H1 (cell line): ENCODE measurements around the gene CITED4. TPM values are rescaled to one million over a fixed set of nuclear protein-coding genes. Genes with fewer than 3 reads are reported as not detected.

Experiments
- CTCF ChIA-PET: fragments of 300-600 bp; sonication (Branson Sonifier 250); formaldehyde crosslinking; loops from one replicate; lab custom pipeline; 2021; ENCODE audit not compliant: partially characterized antibody; lab: Charles Lee
- POLR2A ChIA-PET: fragments of 300-600 bp; sonication (Branson Sonifier 250); formaldehyde crosslinking; loops from one replicate; lab custom pipeline; 2021; ENCODE audit warnings: inconsistent platforms; ENCODE audit not compliant: partially characterized antibody; lab: Charles Lee
- DNase-seq, 2 experiments: peaks; one replicate each; pipeline versions ENCODE4 v3.0.0 to v3.0.0-alpha.2; 2010 to 2022; ENCODE audit warnings: low spot score in 2 of 2, low read depth in 1 of 2, mixed read lengths in 1 of 2
- FAIRE-seq: peaks from 2 replicates; lab custom pipeline; 2011; peaks lifted over from hg19 to GRCh38; lab: Jason Lieb, UNC
- H2AFZ ChIP-seq: 2 replicates; pipeline ENCODE4 v1.8.1; 2012; ENCODE audit warnings: low read length, inconsistent platforms
- H2AK5ac ChIP-seq: 2 replicates; pipeline ENCODE4 v1.6.1; 2013; ENCODE audit warnings: low read depth, low read length
- H2BK120ac ChIP-seq: replicated peaks from 2 replicates; pipeline ENCODE3; 2013; ENCODE audit warnings: low read depth, low read length, inconsistent platforms
- H2BK12ac ChIP-seq: 2 replicates; pipeline ENCODE4 v1.6.1; 2013; ENCODE audit warnings: low read depth, low read length
- H2BK15ac ChIP-seq: 2 replicates; pipeline ENCODE4 v1.6.1; 2013; ENCODE audit warnings: low read length
- H2BK20ac ChIP-seq: 2 replicates; pipeline ENCODE4 v1.6.1; 2013; ENCODE audit warnings: low read length
- H2BK5ac ChIP-seq: 2 replicates; pipeline ENCODE4 v1.6.1; 2013; ENCODE audit warnings: low read depth, low read length
- H3K14ac ChIP-seq: 2 replicates; pipeline ENCODE4 v1.6.1; 2013; ENCODE audit warnings: inconsistent platforms; ENCODE audit not compliant: insufficient read length
- H3K18ac ChIP-seq: 2 replicates; pipeline ENCODE4 v1.6.1; 2013; ENCODE audit warnings: low read length; ENCODE audit errors: extremely low read depth
- H3K23ac ChIP-seq: 2 replicates; pipeline ENCODE4 v1.6.1; 2013; ENCODE audit warnings: inconsistent platforms; ENCODE audit not compliant: insufficient read length
- H3K23me2 ChIP-seq: 2 replicates; pipeline ENCODE4 v1.6.1; 2013; ENCODE audit warnings: low read depth, low read length
- H3K27ac ChIP-seq: 2 replicates; pipeline ENCODE4 v1.6.1; 2011; ENCODE audit warnings: low read depth, low read length, inconsistent platforms
- H3K27me3 ChIP-seq, 4 experiments: replicated peaks in 1 of 4; 1 replicate in 1 of 4; 2 replicates in 3 of 4; pipeline versions ENCODE4 v1.6.1 to v1.8.1; 2011 to 2013; ENCODE audit warnings: low read length in 3 of 4, mild to moderate bottlenecking in 3 of 4, inconsistent platforms in 2 of 4, mixed read lengths in 2 of 4, moderate library complexity in 1 of 4; ENCODE audit not compliant: control insufficient read depth in 3 of 4, insufficient read depth in 3 of 4; ENCODE audit errors: extremely low read depth in 1 of 4
- H3K36me3 ChIP-seq, 4 experiments: 2 replicates each; pipeline versions ENCODE4 v1.6.1 to v1.8.1; 2011 to 2013; ENCODE audit warnings: mild to moderate bottlenecking in 4 of 4, low read length in 3 of 4, moderate library complexity in 2 of 4, control low read depth in 1 of 4, inconsistent platforms in 1 of 4; ENCODE audit not compliant: insufficient read depth in 4 of 4, control insufficient read depth in 2 of 4
- H3K4ac ChIP-seq: replicated peaks from 2 replicates; pipeline ENCODE3; 2013; ENCODE audit warnings: low read length, low read depth, mixed read lengths, inconsistent platforms; ENCODE audit not compliant: insufficient read length
- H3K4me1 ChIP-seq, 4 experiments: replicated peaks in 1 of 4; 1 replicate in 1 of 4; 2 replicates in 3 of 4; pipeline versions ENCODE4 v1.6.1 to v1.8.1; 2011 to 2013; ENCODE audit warnings: low read length in 3 of 4, inconsistent platforms in 2 of 4, mixed read lengths in 1 of 4; ENCODE audit not compliant: insufficient read depth in 4 of 4, control insufficient read depth in 3 of 4
- H3K4me2 ChIP-seq, 2 experiments: 2 replicates each; pipeline versions ENCODE4 v1.6.1 to v1.8.1; 2011 to 2013; ENCODE audit warnings: low read depth in 2 of 2, low read length in 2 of 2, control low read depth in 1 of 2, inconsistent platforms in 1 of 2, mild to moderate bottlenecking in 1 of 2; ENCODE audit not compliant: insufficient read depth in 1 of 2
- H3K4me3 ChIP-seq, 4 experiments: fragments of 200-600, 300-600 bp in 1 of 4; sonication (generic), shearing (Covaris generic), sonication (Bioruptor Twin) in 1 of 4; 2 replicates each; pipeline versions ENCODE4 v1.5.1 to v1.8.1; 2011 to 2016; ENCODE audit warnings: low read length in 4 of 4, low read depth in 3 of 4, control low read depth in 2 of 4, inconsistent platforms in 2 of 4, mild to moderate bottlenecking in 2 of 4, mixed read lengths in 1 of 4, moderate library complexity in 1 of 4; ENCODE audit not compliant: insufficient read depth in 2 of 4; ENCODE audit errors: extremely low read depth in 1 of 4
- H3K56ac ChIP-seq: replicated peaks from 2 replicates; pipeline ENCODE3; 2013; ENCODE audit warnings: low read depth, mild to moderate bottlenecking, mixed read lengths, low read length, inconsistent platforms; ENCODE audit not compliant: insufficient read length
- H3K79me1 ChIP-seq: 2 replicates; pipeline ENCODE4 v1.6.1; 2013; ENCODE audit warnings: low read depth, low read length, control low read depth
- H3K79me2 ChIP-seq, 2 experiments: 2 replicates each; pipeline versions ENCODE4 v1.6.1 to v1.8.1; 2012 to 2013; ENCODE audit warnings: low read length in 2 of 2, mild to moderate bottlenecking in 2 of 2, inconsistent platforms in 1 of 2; ENCODE audit not compliant: insufficient read depth in 2 of 2, control insufficient read depth in 1 of 2
- H3K9ac ChIP-seq, 4 experiments: replicated peaks in 1 of 4; 1 replicate in 1 of 4; 2 replicates in 3 of 4; pipeline versions ENCODE4 v1.6.1 to v1.8.1; 2011 to 2013; ENCODE audit warnings: low read depth in 3 of 4, low read length in 3 of 4, control low read depth in 2 of 4, mild to moderate bottlenecking in 2 of 4, moderate library complexity in 2 of 4, inconsistent platforms in 1 of 4; ENCODE audit errors: extremely low read depth in 1 of 4
- H3K9me3 ChIP-seq, 2 experiments: 2 replicates each; pipeline versions ENCODE4 v1.6.1 to v1.8.1; 2012 to 2013; ENCODE audit warnings: mild to moderate bottlenecking in 2 of 2, moderate library complexity in 2 of 2, control low read depth in 1 of 2, inconsistent platforms in 1 of 2, low read depth in 1 of 2, low read length in 1 of 2, mixed read lengths in 1 of 2; ENCODE audit not compliant: insufficient read depth in 2 of 2
- H4K20me1 ChIP-seq, 2 experiments: replicated peaks in 1 of 2; 2 replicates each; pipeline versions ENCODE3 to v1.8.1; 2011 to 2013; ENCODE audit warnings: inconsistent platforms in 2 of 2, low read length in 2 of 2, mild to moderate bottlenecking in 1 of 2; ENCODE audit not compliant: insufficient read depth in 2 of 2, control insufficient read depth in 1 of 2
- H4K5ac ChIP-seq: 2 replicates; pipeline ENCODE4 v1.6.1; 2013; ENCODE audit warnings: low read length, low read depth, mixed read lengths, inconsistent platforms; ENCODE audit not compliant: insufficient read length
- H4K8ac ChIP-seq: 2 replicates; pipeline ENCODE4 v1.8.0; 2013; ENCODE audit warnings: mild to moderate bottlenecking, moderate library complexity, low read length, inconsistent platforms; ENCODE audit not compliant: insufficient read depth; ENCODE audit errors: extremely low read depth
- H4K91ac ChIP-seq: replicated peaks from 2 replicates; pipeline ENCODE3; 2013; ENCODE audit warnings: low read length, mixed read lengths, inconsistent platforms; ENCODE audit not compliant: insufficient read length
- ASH2L ChIP-seq: fragments of 200-600, 300-600 bp; sonication (generic); IDR thresholded peaks from one replicate; pipeline ENCODE4 v1.7.1; 2017; ENCODE audit warnings: low read length
- BRCA1 ChIP-seq: IDR thresholded peaks from 2 replicates; pipeline ENCODE4 v1.6.1; 2012; ENCODE audit warnings: low read depth, low read length, improper control_type of control experiment
- CHD2 ChIP-seq: IDR thresholded peaks from 2 replicates; pipeline ENCODE4 v1.6.1; 2012; ENCODE audit warnings: low read length, improper control_type of control experiment
- GABPA ChIP-seq: IDR thresholded peaks from 2 replicates; pipeline ENCODE4 v1.6.1; 2011; ENCODE audit warnings: mild to moderate bottlenecking, low read length, moderate library complexity, borderline replicate concordance; ENCODE audit not compliant: insufficient read depth
- GTF2F1 ChIP-seq: IDR thresholded peaks from 2 replicates; pipeline ENCODE4 v1.6.1; 2012; ENCODE audit warnings: low read depth, low read length, improper control_type of control experiment, borderline replicate concordance
- NANOG ChIP-seq: IDR thresholded peaks from 2 replicates; pipeline ENCODE4 v1.6.1; 2011; ENCODE audit warnings: low read length, low read depth, mild to moderate bottlenecking, inconsistent platforms; ENCODE audit not compliant: insufficient read depth, poor library complexity, severe bottlenecking
- RFX5 ChIP-seq: IDR thresholded peaks from 2 replicates; pipeline ENCODE4 v1.6.1; 2011; ENCODE audit warnings: low read depth, low read length, improper control_type of control experiment, borderline replicate concordance
- SIRT6 ChIP-seq: IDR thresholded peaks from one replicate; pipeline ENCODE4 v1.7.1; 2012; ENCODE audit warnings: low read length, inconsistent platforms
- SIX5 ChIP-seq: IDR thresholded peaks from 2 replicates; pipeline ENCODE4 v1.6.1; 2011; ENCODE audit warnings: mild to moderate bottlenecking, low read depth, low read length
- SP4 ChIP-seq: IDR thresholded peaks from 2 replicates; pipeline ENCODE4 v1.6.1; 2012; ENCODE audit warnings: low read length, inconsistent platforms
- TAF7 ChIP-seq: optimal IDR thresholded peaks from 2 replicates; pipeline ENCODE3; 2011; ENCODE audit warnings: low read depth, mild to moderate bottlenecking, inconsistent platforms, low read length, moderate library complexity, borderline replicate concordance
- WGBS, 2 experiments: shearing (Covaris generic) in 1 of 2; methylation state at CpG; one replicate each; pipeline versions ENCODE4 v1.1.6 to v1.1.7; 2013 to 2015; ENCODE audit warnings: low lambda C conversion rate in 2 of 2, mixed read lengths in 2 of 2, inconsistent platforms in 1 of 2, low coverage in 1 of 2, missing lambda C conversion rate in 1 of 2; ENCODE audit not compliant: insufficient replicate concordance in 2 of 2, insufficient coverage in 1 of 2, insufficient read length in 1 of 2; ENCODE audit errors: extremely low coverage in 1 of 2, missing lambda C conversion rate in 1 of 2; 5-methylcytosine and 5-hydroxymethylcytosine counted together
- polyA plus RNA-seq, 7 experiments: library from polyadenylated mRNA; depleted of rRNA in 3 of 7; stranded (reverse) in 5 of 7; unstranded in 2 of 7; fragments of >200 nt in 5 of 7; fragments of 200-250 nt in 2 of 7; gene quantifications; 1 replicate in 5 of 7; 2 replicates in 1 of 7; 4 replicates in 1 of 7; pipeline versions ENCODE4 v1.2.1 to v1.2.3, GENCODE V29; 2011 to 2013; ENCODE audit warnings: missing spikeins in 2 of 7, mixed read lengths in 2 of 7
- total RNA-seq: library from RNA; stranded (reverse); fragmentation: NEBNext Ultra II Directional; extraction: Animal tissue kit (Norgen Biotek cat#: 25700); gene quantifications from 2 replicates; pipeline ENCODE4 v1.2.1, GENCODE V29; 2021
- TF ChIP-seq, protein P1 (sequence below): IDR thresholded peaks from 2 replicates; pipeline ENCODE4 v1.6.1; 2012; ENCODE audit warnings: inconsistent platforms

CITED4 gene
- total and polyA plus RNA-seq, 2 of the 8 experiments (the other 6 are each of a cell fraction or from before 2014, with no cell fraction given): 5.4 to 16.3 TPM

DNA sequence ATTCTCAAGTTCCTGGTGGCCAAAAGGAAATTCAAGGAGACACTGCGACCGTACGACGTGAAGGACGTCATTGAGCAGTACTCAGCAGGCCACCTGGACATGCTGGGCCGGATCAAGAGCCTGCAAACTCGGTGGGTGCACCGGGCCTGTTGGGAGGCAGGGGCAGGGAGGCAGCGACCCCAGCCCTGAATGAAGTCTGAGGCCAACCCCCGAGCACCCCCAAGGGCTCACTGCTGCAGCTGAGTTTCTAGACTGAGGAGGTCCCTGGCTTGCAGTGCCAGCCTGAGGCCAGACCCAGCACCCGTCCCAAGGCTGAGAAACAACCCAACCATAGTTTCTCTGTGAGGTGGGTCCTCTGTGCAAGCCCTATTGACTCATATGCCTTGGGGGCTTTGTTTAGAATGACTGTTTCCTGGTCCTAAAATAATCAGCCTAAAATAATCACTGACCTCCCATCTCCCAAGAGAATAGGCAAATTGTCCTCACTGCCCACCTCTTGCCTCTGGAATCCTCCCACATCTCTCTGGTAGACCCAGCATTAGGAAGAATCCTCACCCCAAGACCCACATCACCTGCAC, 27.1 kb downstream of the CITED4 start:
- no peak overlapping the region for H4K5ac ChIP-seq
- H3K79me1 ChIP-seq: no peaks in the 10 kb centered on the region
- H3K36me3 ChIP-seq: peaks cover 0 to 5% (median 0%) of the 10 kb centered on the region in 4 experiments; a peak in 1 of 8 replicates
- H3K18ac ChIP-seq: no peak overlapping the region
- no peak overlapping the region; the same call in 1 of the 2 replicates for H4K8ac ChIP-seq
- no peak overlapping the region for H3K4me2 ChIP-seq
- H3K4me3 ChIP-seq: no peak overlapping the region
- H3K27ac ChIP-seq: no peak overlapping the region
- H3K23ac ChIP-seq: no peak overlapping the region
- ChIA-PET POLR2A (interaction anchor here (1.0 to 1.3 kb wide), 2 partner anchors 31 to 46 kb away, joined by 3 read pairs; no protein-coding TSS in a partner anchor), CTCF (interaction anchor here (1.3 to 1.4 kb wide), 3 partner anchors 14 to 114 kb away, joined by 3 to 4 read pairs (median 3); no protein-coding TSS in a partner anchor)
- 87% methylated on average over 11 of the region's 11 CpGs; no CpG with 5 or more reads in 1 of the 2 experiments for WGBS, 2 experiments
- no peak overlapping the region for H4K91ac ChIP-seq
- no peaks in the 10 kb centered on the region for H3K27me3 ChIP-seq
- H2BK20ac ChIP-seq: no peak overlapping the region
- no peak overlapping the region for H3K56ac ChIP-seq
- no peak for FAIRE-seq
- no peak overlapping the region for H2BK12ac ChIP-seq
- H3K9ac ChIP-seq: no peak overlapping the region; a peak in 1 of 7 replicates
- no peak overlapping the region for H2AK5ac ChIP-seq
- no peak overlapping the region for H2BK15ac ChIP-seq
- H2BK5ac ChIP-seq: no peak overlapping the region
- no peaks in the 10 kb centered on the region for H3K23me2 ChIP-seq
- no peaks in the 10 kb centered on the region for H3K79me2 ChIP-seq
- no peaks in the 10 kb centered on the region for H3K9me3 ChIP-seq
- H3K4ac ChIP-seq: no peak overlapping the region
- no peak overlapping the region for H2AFZ ChIP-seq
- no peaks in the 10 kb centered on the region for H4K20me1 ChIP-seq
- no peak overlapping the region for H2BK120ac ChIP-seq
- no peak for TF ChIP-seq TAF7
- TF ChIP-seq GABPA: no peak
- no peak for TF ChIP-seq BRCA1
- no peak for TF ChIP-seq ASH2L
- TF ChIP-seq, protein P1, sequence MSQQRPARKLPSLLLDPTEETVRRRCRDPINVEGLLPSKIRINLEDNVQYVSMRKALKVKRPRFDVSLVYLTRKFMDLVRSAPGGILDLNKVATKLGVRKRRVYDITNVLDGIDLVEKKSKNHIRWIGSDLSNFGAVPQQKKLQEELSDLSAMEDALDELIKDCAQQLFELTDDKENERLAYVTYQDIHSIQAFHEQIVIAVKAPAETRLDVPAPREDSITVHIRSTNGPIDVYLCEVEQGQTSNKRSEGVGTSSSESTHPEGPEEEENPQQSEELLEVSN: no peak
- TF ChIP-seq GTF2F1: no peak
- TF ChIP-seq CHD2: no peak
- no peak for TF ChIP-seq SIRT6
- TF ChIP-seq RFX5: no peak
- no peak for TF ChIP-seq SIX5
- no peak for TF ChIP-seq SP4
- no peak for TF ChIP-seq NANOG
- no peak for DNase-seq
- no peak overlapping the region for H3K14ac ChIP-seq
- no peaks in the 10 kb centered on the region; a peak in 1 of 7 replicates for H3K4me1 ChIP-seq
